ENCODE measurements around the gene MYBPHL. TPM values are rescaled to one million over a fixed set of nuclear protein-coding genes. Genes with fewer than 3 reads are reported as not detected.

The MYBPHL gene
- total and polyA plus RNA-seq, 4 donors: 0.34 to 3.3 (median 1.4) TPM

GRCh38 chr1:109243221-109243620 lies 63.6 kb downstream of the MYBPHL start:
- no peak overlapping the region for H3K9ac ChIP-seq (ENCODE audit: insufficient read depth in 1 of 2, low read length in 2 of 2)
- H3K27ac ChIP-seq (ENCODE audit: low read depth in 1 of 2, low read length in 1 of 2): no peak overlapping the region
- DNase-seq (no peak), ATAC-seq (ENCODE audit: insufficient read depth, low FRiP score) (no peak)
- no peak for TF ChIP-seq CTCF (IDR thresholded peaks at IDR 0.05; ENCODE audit: control extremely low read depth, extremely low read depth)
- 78 to 84% methylated on average over 5 of the region's 5 CpGs for WGBS, 2 donors
- peaks cover 0 to 12% (median 3%) of the 10 kb centered on the region in 4 donors for H3K36me3 ChIP-seq (ENCODE audit: control insufficient read depth in 4 of 4, insufficient read depth in 4 of 4, low read length in 4 of 4)
- H3K4me3 ChIP-seq: no peak overlapping the region
- no peaks in the 10 kb centered on the region for H3K9me3 ChIP-seq (ENCODE audit: control insufficient read depth in 4 of 4, insufficient read depth in 3 of 4, low read length in 3 of 4)
- no peaks in the 10 kb centered on the region for H3K27me3 ChIP-seq (ENCODE audit: control insufficient read depth in 3 of 3, insufficient read depth in 3 of 3, low read length in 2 of 3)
- peaks cover 0 to 25% (median 5%) of the 10 kb centered on the region in 5 donors for H3K4me1 ChIP-seq (ENCODE audit: control insufficient read depth in 5 of 5, insufficient read depth in 5 of 5, low read length in 5 of 5)

- 50 to 61% methylated on average over 7 of the region's 7 CpGs for WGBS, 2 donors
- TF ChIP-seq CTCF (IDR thresholded peaks at IDR 0.05; ENCODE audit: control extremely low read depth, extremely low read depth): no peak
- Histone ChIP-seq H3K27ac (ENCODE audit: low read depth in 1 of 2, low read length in 1 of 2) (no peak overlapping the region), H3K9ac (ENCODE audit: insufficient read depth in 1 of 2, low read length in 2 of 2) (no peak overlapping the region), H3K36me3 (ENCODE audit: control insufficient read depth in 4 of 4, insufficient read depth in 4 of 4, low read length in 4 of 4) (peaks cover 6 to 19% (median 11%) of the 10 kb centered on the region in 4 donors), H3K4me3 (no peak overlapping the region), H3K27me3 (ENCODE audit: control insufficient read depth in 3 of 3, insufficient read depth in 3 of 3, low read length in 2 of 3) (no peaks in the 10 kb centered on the region), H3K4me1 (ENCODE audit: control insufficient read depth in 5 of 5, insufficient read depth in 5 of 5, low read length in 5 of 5) (peaks cover 0 to 25% (median 5%) of the 10 kb centered on the region in 5 donors), H3K9me3 (ENCODE audit: control insufficient read depth in 4 of 4, insufficient read depth in 3 of 4, low read length in 3 of 4) (no peaks in the 10 kb centered on the region)
- DNase-seq (peak; percentile 61 to 79 (median 68)), ATAC-seq (ENCODE audit: insufficient read depth, low FRiP score) (no peak)
Observed at GRCh38 chr1:109242387-109242786, 64.4 kb downstream of the MYBPHL start.

Other genes starting within 250 kb of the MYBPHL start
- gene TAF13, start 231.0 kb downstream of the MYBPHL start, total RNA-seq: 10 to 100 TPM; 22.2 to 35.8 TPM
- 10 to 100 TPM; 32.9 to 39.4 TPM for gene TAF13, start 231.0 kb downstream of the MYBPHL start, polyA plus RNA-seq
- gene TMEM167B, start 216.2 kb downstream of the MYBPHL start, total RNA-seq: 10 to 100 TPM; 35.4 to 44.6 TPM
- gene TMEM167B, start 216.2 kb downstream of the MYBPHL start, polyA plus RNA-seq: 10 to 100 TPM; 22.5 to 35.8 TPM
- gene ELAPOR1, start 192.9 kb downstream of the MYBPHL start, total RNA-seq: 10 to 100 TPM in 1 of 2 donors, 1 to 10 TPM in 1; 8.9 to 25.0 TPM
- 1 to 10 TPM; 3.3 to 7.0 TPM for gene ELAPOR1, start 192.9 kb downstream of the MYBPHL start, polyA plus RNA-seq
- 100 to 1,000 TPM; 154 to 212 TPM for gene SARS1, start 93.1 kb downstream of the MYBPHL start, total RNA-seq
- 100 to 1,000 TPM; 118 to 139 TPM for gene SARS1, start 93.1 kb downstream of the MYBPHL start, polyA plus RNA-seq
- gene CELSR2, start 57.5 kb downstream of the MYBPHL start, total RNA-seq: 1 to 10 TPM; 7.6 to 7.9 TPM
- 1 to 10 TPM; 1.4 to 2.7 TPM for gene CELSR2, start 57.5 kb downstream of the MYBPHL start, polyA plus RNA-seq
- gene PSRC1, start 23.9 kb downstream of the MYBPHL start, total RNA-seq: 1 to 10 TPM; 4.7 to 4.9 TPM
- gene PSRC1, start 23.9 kb downstream of the MYBPHL start, polyA plus RNA-seq: 1 to 10 TPM; 2.7 to 4.9 TPM
- 100 to 1,000 TPM in 1 of 2 donors, 10 to 100 TPM in 1; 61.7 to 135 TPM for gene SORT1, start 90.9 kb upstream of the MYBPHL start, total RNA-seq
- gene SORT1, start 90.9 kb upstream of the MYBPHL start, polyA plus RNA-seq: 10 to 100 TPM; 39.0 to 53.1 TPM
- gene PSMA5, start 119.4 kb upstream of the MYBPHL start, total RNA-seq: 10 to 100 TPM; 33.8 to 93.0 TPM
- gene PSMA5, start 119.4 kb upstream of the MYBPHL start, polyA plus RNA-seq: 10 to 100 TPM; 57.1 to 86.6 TPM
- 1 to 10 TPM in 1 of 2 donors, under 1 TPM in 1; 0.31 to 1.4 TPM for gene SYPL2, start 159.5 kb upstream of the MYBPHL start, total RNA-seq
- 1 to 10 TPM in 1 of 2 donors, under 1 TPM in 1; 0.81 to 1.3 TPM for gene SYPL2, start 159.5 kb upstream of the MYBPHL start, polyA plus RNA-seq
- gene ATXN7L2, start 176.9 kb upstream of the MYBPHL start, total RNA-seq: 1 to 10 TPM; 2.6 to 4.5 TPM
- 1 to 10 TPM; 4.2 to 6.0 TPM for gene ATXN7L2, start 176.9 kb upstream of the MYBPHL start, polyA plus RNA-seq
- gene CYB561D1, start 187.1 kb upstream of the MYBPHL start, total RNA-seq: 10 to 100 TPM in 1 of 2 donors, 1 to 10 TPM in 1; 3.4 to 13.6 TPM
- 1 to 10 TPM; 4.2 to 8.2 TPM for gene CYB561D1, start 187.1 kb upstream of the MYBPHL start, polyA plus RNA-seq
- gene AMIGO1, start 202.7 kb upstream of the MYBPHL start, total RNA-seq: 1 to 10 TPM; 3.9 to 6.3 TPM
- 1 to 10 TPM; 2.4 to 2.9 TPM for gene AMIGO1, start 202.7 kb upstream of the MYBPHL start, polyA plus RNA-seq
- not detected for gene GPR61, start 232.9 kb upstream of the MYBPHL start, total RNA-seq
- not detected for gene GPR61, start 232.9 kb upstream of the MYBPHL start, polyA plus RNA-seq
- 10 to 100 TPM in 1 of 2 donors, 1 to 10 TPM in 1; 7.1 to 10.4 TPM for gene GNAI3, start 241.6 kb upstream of the MYBPHL start, total RNA-seq
- 1 to 10 TPM; 2.7 to 6.0 TPM for gene GNAI3, start 241.6 kb upstream of the MYBPHL start, polyA plus RNA-seq